BLaER1 treated with 17β-estradiol and CSF1 and Interleukin-3, amounts not matched to agents 10 nM and 100 nM (cell line): ENCODE measurements around the gene WDR70.

ENCODE experiments used
- H3K27ac ChIP-seq, 11 experiments: shearing (Covaris generic); formaldehyde crosslinking; 2 replicates each; pipeline ENCODE4 v1.8.1; 2022
- H3K27me3 ChIP-seq, 11 experiments: shearing (Covaris generic); formaldehyde crosslinking; 2 replicates each; pipeline ENCODE4 v1.8.1; 2022
- H3K36me3 ChIP-seq, 11 experiments: shearing (Covaris generic); formaldehyde crosslinking; 2 replicates each; pipeline ENCODE4 v1.8.1; 2022
- H3K4me1 ChIP-seq, 10 experiments: shearing (Covaris generic); formaldehyde crosslinking; 2 replicates each; pipeline ENCODE4 v1.8.1; 2022
- H3K4me2 ChIP-seq, 11 experiments: shearing (Covaris generic); formaldehyde crosslinking; 2 replicates each; pipeline ENCODE4 v1.8.1; 2022
- H3K4me3 ChIP-seq, 10 experiments: shearing (Covaris generic); formaldehyde crosslinking; 2 replicates each; pipeline ENCODE4 v1.8.1; 2022
- H3K9ac ChIP-seq, 11 experiments: shearing (Covaris generic); formaldehyde crosslinking; 2 replicates each; pipeline ENCODE4 v1.8.1; 2022
- H3K9me3 ChIP-seq, 11 experiments: shearing (Covaris generic); formaldehyde crosslinking; replicated peaks in 1 of 11; 2 replicates each; pipeline ENCODE4 v1.8.1; 2022
- H4K20me1 ChIP-seq, 11 experiments: shearing (Covaris generic); formaldehyde crosslinking; 2 replicates each; pipeline ENCODE4 v1.8.1; 2022
- Cebpa-rat ChIP-seq, 11 experiments: shearing (Covaris generic); IDR thresholded peaks; 2 replicates each; pipeline ENCODE4 v1.8.1; 2022

The WDR70 gene

GRCh38 chr5:37737326-37738056, 358.4 kb downstream of the WDR70 start:
- Histone ChIP-seq H3K4me3 (no peak overlapping the region), H3K27me3 (peaks cover 0 to 90% (median 0%) of the 10 kb centered on the region in 11 experiments; a peak in 8 of 22 replicates), H3K9ac (peak overlapping the region in 2 of 11 experiments; percentile 9 to 10; a peak in 4 of 22 replicates), H3K4me1 (peaks cover 44 to 62% (median 52%) of the 10 kb centered on the region in 10 experiments), H3K36me3 (peaks cover 12 to 41% (median 23%) of the 10 kb centered on the region in 11 experiments; a peak in 19 of 22 replicates), H3K9me3 (peaks cover 11 to 24% (median 17%) of the 10 kb centered on the region in 11 experiments; a peak in 21 of 22 replicates), H3K4me2 (peak overlapping the region; percentile 62 to 85 (median 81); a peak in 21 of 22 replicates), H3K27ac (peak overlapping the region in 9 of 11 experiments; percentile 6 to 71 (median 57); a peak in 13 of 22 replicates), H4K20me1 (peaks cover 0 to 44% (median 0%) of the 10 kb centered on the region in 11 experiments; a peak in 5 of 22 replicates)
- TF ChIP-seq Cebpa-rat (IDR thresholded peaks at IDR 0.05) = no peak

GRCh38 chr5:37738057-37738691, 359.1 kb downstream of the WDR70 start:
- Histone ChIP-seq H3K4me3 (peak overlapping the region in 2 of 10 experiments; percentile 23 to 34; a peak in 2 of 20 replicates), H3K4me2 (peak overlapping the region; percentile 62 to 85 (median 81))

GRCh38 chr5:37738865-37739488, 359.9 kb downstream of the WDR70 start:
- Histone ChIP-seq H3K4me3 (peak overlapping the region in 1 of 10 experiments; percentile 23; a peak in 1 of 20 replicates), H3K4me1 (peaks cover 44 to 62% (median 53%) of the 10 kb centered on the region in 10 experiments), H3K9ac (peak overlapping the region in 6 of 11 experiments; percentile 4 to 65 (median 55); a peak in 4 of 22 replicates), H4K20me1 (peaks cover 0 to 44% (median 0%) of the 10 kb centered on the region in 11 experiments; a peak in 5 of 22 replicates), H3K27me3 (peaks cover 0 to 91% (median 0%) of the 10 kb centered on the region in 11 experiments; a peak in 8 of 22 replicates), H3K27ac (peak overlapping the region in 7 of 11 experiments; percentile 50 to 71 (median 60); a peak in 13 of 22 replicates), H3K4me2 (peak overlapping the region; percentile 62 to 85 (median 81); a peak in 21 of 22 replicates), H3K9me3 (peaks cover 26 to 39% (median 32%) of the 10 kb centered on the region in 11 experiments), H3K36me3 (peaks cover 23 to 45% (median 30%) of the 10 kb centered on the region in 11 experiments)
- no peak for TF ChIP-seq Cebpa-rat (IDR thresholded peaks at IDR 0.05)

More at GRCh38 chr5:37738057-37738691, 359.1 kb downstream of the WDR70 start:
- Histone ChIP-seq H3K27ac (peak overlapping the region in 9 of 11 experiments; percentile 54 to 71 (median 60); a peak in 18 of 22 replicates), H3K27me3 (peaks cover 0 to 89% (median 0%) of the 10 kb centered on the region in 11 experiments; a peak in 8 of 22 replicates), H4K20me1 (peaks cover 0 to 44% (median 0%) of the 10 kb centered on the region in 11 experiments; a peak in 5 of 22 replicates), H3K4me1 (peaks cover 44 to 62% (median 53%) of the 10 kb centered on the region in 10 experiments), H3K36me3 (peaks cover 15 to 41% (median 23%) of the 10 kb centered on the region in 11 experiments), H3K9me3 (peaks cover 18 to 31% (median 24%) of the 10 kb centered on the region in 11 experiments), H3K9ac (peak overlapping the region in 9 of 11 experiments; percentile 4 to 65 (median 46); a peak in 13 of 22 replicates)
- TF ChIP-seq Cebpa-rat (IDR thresholded peaks at IDR 0.05) = no peak

GRCh38 chr5:37739817-37740261, 360.7 kb downstream of the WDR70 start:
- Histone ChIP-seq H4K20me1 (peaks cover 0 to 43% (median 0%) of the 10 kb centered on the region in 11 experiments; a peak in 5 of 22 replicates), H3K27ac (peak overlapping the region in 3 of 11 experiments; percentile 3 to 15 (median 7); a peak in 2 of 22 replicates), H3K27me3 (peaks cover 0 to 91% (median 0%) of the 10 kb centered on the region in 11 experiments; a peak in 8 of 22 replicates), H3K4me2 (peak overlapping the region in 8 of 11 experiments; percentile 12 to 83 (median 47); a peak in 14 of 22 replicates), H3K9me3 (peaks cover 34 to 48% (median 41%) of the 10 kb centered on the region in 11 experiments), H3K4me1 (peaks cover 44 to 62% (median 53%) of the 10 kb centered on the region in 10 experiments), H3K36me3 (peaks cover 32 to 52% (median 38%) of the 10 kb centered on the region in 11 experiments), H3K9ac (no peak overlapping the region), H3K4me3 (no peak overlapping the region)
- no peak for TF ChIP-seq Cebpa-rat (IDR thresholded peaks at IDR 0.05)

GRCh38 chr5:37740331-37741066, 361.4 kb downstream of the WDR70 start:
- peaks cover 41 to 59% (median 51%) of the 10 kb centered on the region in 10 experiments for H3K4me1 ChIP-seq
- H4K20me1 ChIP-seq = peaks cover 0 to 39% (median 0%) of the 10 kb centered on the region in 11 experiments; a peak in 5 of 22 replicates
- H3K4me3 ChIP-seq = no peak overlapping the region
- H3K27me3 ChIP-seq = peaks cover 0 to 91% (median 0%) of the 10 kb centered on the region in 11 experiments; a peak in 8 of 22 replicates
- no peak overlapping the region for H3K9ac ChIP-seq
- peaks cover 41 to 54% (median 47%) of the 10 kb centered on the region in 11 experiments for H3K9me3 ChIP-seq
- H3K36me3 ChIP-seq = peaks cover 34 to 57% (median 40%) of the 10 kb centered on the region in 11 experiments
- peak overlapping the region in 7 of 11 experiments; percentile 12 to 83 (median 51); a peak in 11 of 22 replicates for H3K4me2 ChIP-seq
- no peak for TF ChIP-seq Cebpa-rat (IDR thresholded peaks at IDR 0.05)
- peak overlapping the region in 4 of 11 experiments; percentile 3 to 15 (median 6); a peak in 2 of 22 replicates for H3K27ac ChIP-seq

- H3K27ac ChIP-seq = no peak overlapping the region
- H3K4me1 ChIP-seq = peaks cover 33 to 44% (median 39%) of the 10 kb centered on the region in 10 experiments
- H4K20me1 ChIP-seq = peaks cover 0 to 33% (median 0%) of the 10 kb centered on the region in 11 experiments; a peak in 4 of 22 replicates
- H3K27me3 ChIP-seq = peaks cover 0 to 93% (median 0%) of the 10 kb centered on the region in 11 experiments; a peak in 8 of 22 replicates
- no peak overlapping the region for H3K9ac ChIP-seq
- H3K9me3 ChIP-seq = peaks cover 47 to 69% (median 57%) of the 10 kb centered on the region in 11 experiments
- H3K4me3 ChIP-seq = no peak overlapping the region
- peaks cover 34 to 63% (median 43%) of the 10 kb centered on the region in 11 experiments for H3K36me3 ChIP-seq
- TF ChIP-seq Cebpa-rat (IDR thresholded peaks at IDR 0.05) = no peak
- peak overlapping the region in 9 of 11 experiments; percentile 3 to 52 (median 21); a peak in 12 of 22 replicates for H3K4me2 ChIP-seq
Observed at GRCh38 chr5:37742111-37742510, 363.0 kb downstream of the WDR70 start.

GRCh38 chr5:37751227-37751626, 372.1 kb downstream of the WDR70 start:
- no peak overlapping the region for H3K4me2 ChIP-seq
- H3K4me3 ChIP-seq = no peak overlapping the region
- no peak overlapping the region for H3K9ac ChIP-seq
- peaks cover 0 to 7% (median 0%) of the 10 kb centered on the region in 11 experiments; a peak in 2 of 22 replicates for H4K20me1 ChIP-seq
- H3K4me1 ChIP-seq = no peaks in the 10 kb centered on the region
- peaks cover 0 to 54% (median 0%) of the 10 kb centered on the region in 11 experiments; a peak in 7 of 22 replicates for H3K27me3 ChIP-seq
- H3K27ac ChIP-seq = no peak overlapping the region
- no peak for TF ChIP-seq Cebpa-rat (IDR thresholded peaks at IDR 0.05)
- H3K9me3 ChIP-seq = peaks cover 0 to 44% (median 10%) of the 10 kb centered on the region in 11 experiments; a peak in 13 of 22 replicates
- peaks cover 3 to 75% (median 14%) of the 10 kb centered on the region in 11 experiments; a peak in 14 of 22 replicates for H3K36me3 ChIP-seq
